ENCODE measurements around the gene NPHP1. TPM values are rescaled to one million over a fixed set of nuclear protein-coding genes. Genes with fewer than 3 reads are reported as not detected.
"Not testable (repeated sequence)": the region's sequence is repeated elsewhere in the genome, so short reads cannot be mapped to it uniquely, and the experiment has no call there.

NPHP1 gene
- total RNA-seq, 2 experiments from 2014 or later = 0.18 to 0.61 TPM

- no peak for ATAC-seq
- no peak overlapping the region for H3K4me3 Mint-ChIP-seq
- peaks cover 15% of the 10 kb centered on the region for H3K4me1 Mint-ChIP-seq
- no peak overlapping the region for H3K27ac Mint-ChIP-seq
- CTCF ChIA-PET = no interaction called here
- H3K36me3 Mint-ChIP-seq = peaks cover 2% of the 10 kb centered on the region
- H3K27me3 Mint-ChIP-seq = peaks cover 79% of the 10 kb centered on the region
- DNase-seq = no peak
- peaks cover 2% of the 10 kb centered on the region for H3K9me3 Mint-ChIP-seq (ENCODE audit: low read depth)
These were observed 90.0 kb downstream of the NPHP1 start for GRCh38 chr2:110114831-110115255.

GRCh38 chr2:110113961-110114591, 90.7 kb downstream of the NPHP1 start:
- CTCF ChIA-PET = no interaction called here
- Mint-ChIP-seq H3K9me3 (ENCODE audit: low read depth) (peaks cover 2% of the 10 kb centered on the region), H3K4me1 (peaks cover 19% of the 10 kb centered on the region), H3K36me3 (peaks cover 2% of the 10 kb centered on the region), H3K27ac (no peak overlapping the region), H3K4me3 (no peak overlapping the region), H3K27me3 (peaks cover 84% of the 10 kb centered on the region)
- ATAC-seq (no peak), DNase-seq (no peak)

- DNase-seq; H3K27ac Mint-ChIP-seq; H3K9me3 Mint-ChIP-seq (ENCODE audit: low read depth); H3K36me3 Mint-ChIP-seq; H3K4me3 Mint-ChIP-seq; CTCF ChIA-PET; H3K4me1 Mint-ChIP-seq; ATAC-seq: not testable (repeated sequence)
- H3K27me3 Mint-ChIP-seq = peaks cover 62% of the 10 kb centered on the region
These were observed 96.5 kb downstream of the NPHP1 start for GRCh38 chr2:110108291-110108690.

GRCh38 chr2:110107092-110108079, 97.4 kb downstream of the NPHP1 start:
- DNase-seq = no peak
- peaks cover 60% of the 10 kb centered on the region for H3K27me3 Mint-ChIP-seq

DNA sequence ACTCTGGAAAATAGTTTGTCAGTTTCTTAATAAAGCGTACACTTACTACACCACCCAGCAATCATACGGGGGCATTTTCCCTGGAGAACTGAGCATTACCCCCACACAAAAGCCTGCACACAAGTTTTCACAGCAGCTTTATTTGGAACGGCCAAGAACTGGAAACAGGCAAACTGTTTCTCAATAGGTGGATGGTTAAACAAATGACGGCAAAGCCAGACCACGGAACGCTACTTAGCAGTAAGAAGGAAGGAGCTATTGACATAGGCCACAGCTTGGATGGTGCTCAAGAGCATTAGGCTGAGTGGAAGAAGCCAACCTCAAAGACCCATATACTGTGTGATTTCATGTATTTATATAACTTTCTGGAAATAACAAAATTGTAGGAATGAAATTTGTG, 98.2 kb downstream of the NPHP1 start:
- H3K9me3 Mint-ChIP-seq (ENCODE audit: low read depth) = peaks cover 4% of the 10 kb centered on the region
- H3K4me1 Mint-ChIP-seq = peaks cover 11% of the 10 kb centered on the region
- no peak overlapping the region for H3K27ac Mint-ChIP-seq
- no peaks in the 10 kb centered on the region for H3K36me3 Mint-ChIP-seq
- DNase-seq (no peak), ATAC-seq (no peak)
- CTCF ChIA-PET = no interaction called here
- H3K27me3 Mint-ChIP-seq = peaks cover 54% of the 10 kb centered on the region
- H3K4me3 Mint-ChIP-seq = no peak overlapping the region

More at GRCh38 chr2:110107092-110108079, 97.4 kb downstream of the NPHP1 start:
- ATAC-seq = no peak
- Mint-ChIP-seq H3K4me3 (no peak overlapping the region), H3K27ac (no peak overlapping the region), H3K36me3 (no peaks in the 10 kb centered on the region), H3K9me3 (ENCODE audit: low read depth) (peaks cover 4% of the 10 kb centered on the region), H3K4me1 (peaks cover 9% of the 10 kb centered on the region)
- CTCF ChIA-PET = no interaction called here

DNA sequence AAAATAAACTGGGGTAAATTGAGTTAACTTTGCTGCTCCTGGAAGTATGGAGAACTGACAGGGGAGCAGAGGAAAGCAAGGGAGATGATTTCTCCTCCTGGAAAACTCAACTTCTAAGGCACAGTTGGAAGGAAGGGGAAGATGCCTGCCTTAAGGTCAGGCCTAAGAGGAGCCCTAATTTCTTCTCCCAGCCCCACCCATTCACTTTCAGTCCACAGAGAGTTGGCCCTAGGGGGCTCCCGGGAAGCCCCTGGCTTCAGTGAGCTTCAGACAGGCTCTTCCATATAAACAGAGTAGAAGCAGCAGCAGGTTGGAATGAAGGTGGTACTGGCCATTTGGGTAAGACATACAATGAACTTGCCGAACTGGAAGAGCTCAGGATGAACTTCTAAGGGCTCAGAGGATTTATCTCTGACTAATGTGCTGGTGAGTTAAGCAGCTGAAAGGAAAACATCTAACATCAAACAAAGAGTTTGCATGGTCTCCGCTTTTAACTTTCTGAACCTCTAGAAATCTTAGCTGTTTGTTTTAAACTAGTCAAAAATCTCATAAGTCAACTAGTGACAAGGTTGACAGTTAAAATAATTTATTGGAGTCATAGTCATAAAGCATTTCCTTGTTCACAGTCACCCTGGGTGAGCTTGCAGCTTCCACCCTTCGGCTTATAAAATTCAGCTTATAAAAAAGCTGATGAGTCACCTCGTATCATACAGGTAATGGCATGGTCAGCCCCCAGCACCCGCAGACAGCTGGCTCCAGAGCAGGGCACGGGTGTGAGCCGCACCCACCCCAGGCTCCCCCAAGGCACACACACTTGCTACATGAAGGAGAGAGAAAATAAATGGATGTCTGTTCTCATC, 99.0 kb downstream of the NPHP1 start:
- Mint-ChIP-seq H3K4me1 (peaks cover 14% of the 10 kb centered on the region), H3K27ac (no peak overlapping the region), H3K27me3 (peaks cover 48% of the 10 kb centered on the region), H3K36me3 (no peaks in the 10 kb centered on the region), H3K4me3 (no peak overlapping the region), H3K9me3 (ENCODE audit: low read depth) (peaks cover 4% of the 10 kb centered on the region)
- CTCF ChIA-PET = no interaction called here
- ATAC-seq (no peak), DNase-seq (no peak)

- H3K4me1 Mint-ChIP-seq = peaks cover 13% of the 10 kb centered on the region
- no peaks in the 10 kb centered on the region for H3K36me3 Mint-ChIP-seq
- H3K27me3 Mint-ChIP-seq = peaks cover 41% of the 10 kb centered on the region
- H3K4me3 Mint-ChIP-seq = no peak overlapping the region
- no peak for ATAC-seq
- no peak for DNase-seq
- CTCF ChIA-PET = no interaction called here
- no peak overlapping the region for H3K27ac Mint-ChIP-seq
- H3K9me3 Mint-ChIP-seq (ENCODE audit: low read depth) = peaks cover 2% of the 10 kb centered on the region
These were observed 99.6 kb downstream of the NPHP1 start for GRCh38 chr2:110105183-110105582.

GRCh38 chr2:110104025-110104771, 100.6 kb downstream of the NPHP1 start:
- DNase-seq (no peak), ATAC-seq (no peak)
- no peak overlapping the region for H3K4me3 Mint-ChIP-seq
- H3K27ac Mint-ChIP-seq = no peak overlapping the region
- no peaks in the 10 kb centered on the region for H3K36me3 Mint-ChIP-seq
- H3K27me3 Mint-ChIP-seq = peaks cover 32% of the 10 kb centered on the region
- H3K9me3 Mint-ChIP-seq (ENCODE audit: low read depth) = peaks cover 2% of the 10 kb centered on the region
- peaks cover 5% of the 10 kb centered on the region for H3K4me1 Mint-ChIP-seq
- CTCF ChIA-PET = no interaction called here

- no peaks in the 10 kb centered on the region for H3K36me3 Mint-ChIP-seq
- H3K27ac Mint-ChIP-seq = no peak overlapping the region
- H3K9me3 Mint-ChIP-seq (ENCODE audit: low read depth) = peaks cover 2% of the 10 kb centered on the region
- CTCF ChIA-PET = no interaction called here
- peaks cover 5% of the 10 kb centered on the region for H3K4me1 Mint-ChIP-seq
- H3K4me3 Mint-ChIP-seq = no peak overlapping the region
- peaks cover 23% of the 10 kb centered on the region for H3K27me3 Mint-ChIP-seq
- no peak for ATAC-seq
- no peak for DNase-seq
These were observed 101.5 kb downstream of the NPHP1 start for GRCh38 chr2:110103061-110103961.

GRCh38 chr2:110101901-110102803, 102.7 kb downstream of the NPHP1 start:
- no peak for ATAC-seq
- H3K9me3 Mint-ChIP-seq (ENCODE audit: low read depth) = peaks cover 2% of the 10 kb centered on the region
- no peak for DNase-seq
- CTCF ChIA-PET = no interaction called here
- H3K4me3 Mint-ChIP-seq = no peak overlapping the region
- peaks cover 19% of the 10 kb centered on the region for H3K27me3 Mint-ChIP-seq
- peaks cover 5% of the 10 kb centered on the region for H3K4me1 Mint-ChIP-seq
- H3K36me3 Mint-ChIP-seq = no peaks in the 10 kb centered on the region
- H3K27ac Mint-ChIP-seq = no peak overlapping the region

GRCh38 chr2:110101280-110101844, 103.5 kb downstream of the NPHP1 start:
- H3K9me3 Mint-ChIP-seq (ENCODE audit: low read depth) = no peaks in the 10 kb centered on the region
- no peak for DNase-seq
- H3K36me3 Mint-ChIP-seq = no peaks in the 10 kb centered on the region
- H3K4me1 Mint-ChIP-seq = peaks cover 5% of the 10 kb centered on the region
- peak; percentile 33 for ATAC-seq
- peaks cover 15% of the 10 kb centered on the region for H3K27me3 Mint-ChIP-seq
- no peak overlapping the region for H3K27ac Mint-ChIP-seq
- no peak overlapping the region for H3K4me3 Mint-ChIP-seq
- CTCF ChIA-PET = no interaction called here

Data from activated CD8-positive, alpha-beta memory T cell treated with anti-CD3 and anti-CD28 coated beads, Interleukin-2, amount 10 ng/mL, durations not matched to agents 7 days and 5 days (primary cell).